Measurements from ENCODE around the gene ABCC1.
A peak's percentile ranks its signal among the peaks of the same experiment; 100 is the strongest.
"Not testable (repeated sequence)": the region's sequence is repeated elsewhere in the genome, so short reads cannot be mapped to it uniquely, and the experiment has no call there.

The ABCC1 gene

GRCh38 chr16:16143931-16144330 lies 194.5 kb downstream of the ABCC1 start:
- no peak for DNase-seq

DNA sequence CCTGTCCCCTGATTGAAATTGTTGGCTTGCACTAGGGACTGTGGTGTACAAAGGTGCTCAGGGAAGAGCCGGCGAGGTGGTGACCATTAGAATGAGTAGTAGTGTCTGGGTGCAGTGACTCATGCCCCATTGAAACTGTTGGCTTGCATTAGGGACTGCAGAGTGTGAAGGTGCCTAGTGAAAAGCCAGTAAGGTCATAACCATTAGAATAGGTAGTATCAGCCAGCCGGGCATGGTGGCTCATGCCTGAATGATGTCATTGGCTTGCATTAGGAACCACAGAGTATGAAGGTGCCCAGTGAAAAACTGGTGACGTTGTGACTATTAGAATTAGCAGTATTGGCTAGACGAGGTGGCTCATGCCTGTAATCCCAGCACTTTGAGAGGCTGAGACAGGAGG lies 195.0 kb downstream of the ABCC1 start:
- DNase-seq: no peak

DNA sequence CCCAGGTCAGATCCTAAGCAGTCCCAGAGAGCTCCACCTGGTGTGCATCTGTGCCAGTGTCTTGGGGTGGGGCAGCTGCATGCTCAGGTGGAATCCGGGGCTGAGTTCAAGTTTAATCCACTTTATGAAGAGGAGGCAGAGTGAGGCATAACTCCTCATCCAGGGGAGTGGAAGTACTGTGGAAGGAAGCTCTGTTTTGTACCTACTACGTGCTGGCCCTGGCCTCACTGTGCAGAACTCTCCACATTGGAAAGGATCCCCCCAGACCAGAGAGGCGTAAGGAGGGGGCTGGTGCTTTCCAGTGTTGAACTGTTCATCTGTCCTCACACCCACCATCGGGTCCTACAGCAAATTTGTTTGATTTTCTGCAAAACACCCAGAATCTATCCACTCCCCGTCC lies 195.9 kb downstream of the ABCC1 start:
- DNase-seq: no peak

DNA sequence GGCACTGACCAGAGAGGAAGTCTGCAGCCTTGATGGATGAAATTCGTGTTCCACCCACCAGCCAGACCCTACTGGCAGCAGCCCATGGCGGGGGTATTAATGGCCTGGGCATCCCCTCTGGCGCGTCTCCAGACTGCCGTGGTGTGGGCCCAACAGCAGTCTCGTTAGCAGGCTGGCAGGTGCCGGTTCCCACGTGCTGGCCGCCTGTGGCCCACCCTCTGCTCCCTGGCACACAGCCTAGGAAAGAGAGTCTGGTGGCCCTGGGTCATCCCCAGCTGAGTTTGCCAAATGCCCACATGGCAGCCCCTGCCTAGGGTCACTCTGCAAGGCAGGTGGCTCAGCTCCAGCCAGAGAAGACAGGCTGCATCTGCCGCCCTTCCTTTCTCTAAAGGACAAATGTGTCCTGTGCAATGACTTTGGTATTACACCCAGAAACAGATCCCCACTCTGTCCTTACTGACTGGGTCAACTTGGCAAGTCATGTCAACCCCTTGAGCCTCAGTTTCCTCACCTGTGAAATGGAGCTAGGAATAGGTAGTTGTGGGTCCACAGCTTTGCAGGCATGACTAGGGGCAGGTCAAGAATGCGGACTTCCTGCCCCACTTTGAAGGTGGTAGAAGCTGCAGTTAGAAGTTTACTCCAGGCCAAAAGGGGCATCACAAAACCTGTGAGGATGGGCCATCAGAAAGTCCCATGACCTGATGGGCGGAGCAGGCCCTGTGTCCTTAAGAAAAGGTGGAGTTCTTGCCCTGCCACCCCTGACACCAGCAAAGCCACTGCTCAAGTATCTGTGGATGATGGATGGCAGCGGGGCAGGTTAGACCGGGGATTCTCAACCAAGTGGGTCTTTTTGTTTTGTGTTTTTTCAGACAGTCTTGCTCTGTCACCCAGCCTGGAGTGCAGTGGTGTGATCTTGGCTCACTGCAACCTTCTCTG lies 197.2 kb downstream of the ABCC1 start:
- DNase-seq: peak; percentile 58

DNA sequence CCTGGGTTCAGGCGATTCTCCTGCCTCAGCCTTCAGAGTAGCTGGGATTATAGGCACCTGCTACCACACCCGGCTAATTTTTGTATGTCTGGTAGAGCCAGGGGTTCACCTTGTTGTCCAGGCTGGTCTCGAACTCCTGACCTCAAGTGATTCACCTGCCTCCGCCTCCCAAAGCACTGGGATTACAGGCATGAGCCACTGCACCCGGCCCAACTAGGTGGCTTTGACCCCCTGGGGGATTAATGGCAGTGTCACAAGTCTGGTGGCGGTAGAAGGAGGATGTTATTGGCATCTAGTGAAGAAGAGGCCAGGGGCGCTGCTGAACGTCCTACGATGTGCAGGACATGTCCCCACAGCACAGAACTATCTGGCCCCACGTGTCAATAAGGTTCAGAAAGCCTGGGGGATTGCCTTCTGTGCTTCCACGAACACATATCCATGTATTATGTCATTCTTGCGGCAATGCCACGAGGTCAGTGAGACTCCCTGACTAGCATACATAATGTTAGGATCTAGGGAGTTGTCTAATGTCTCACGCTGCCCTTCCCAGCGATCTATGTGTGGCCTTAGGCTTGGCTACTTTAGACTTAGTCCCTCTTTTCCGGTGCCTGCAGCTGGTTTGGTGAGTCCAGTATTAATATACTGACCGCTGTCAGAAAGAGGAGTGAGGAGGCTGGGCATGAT lies 198.0 kb downstream of the ABCC1 start:
- DNase-seq: no peak

DNA sequence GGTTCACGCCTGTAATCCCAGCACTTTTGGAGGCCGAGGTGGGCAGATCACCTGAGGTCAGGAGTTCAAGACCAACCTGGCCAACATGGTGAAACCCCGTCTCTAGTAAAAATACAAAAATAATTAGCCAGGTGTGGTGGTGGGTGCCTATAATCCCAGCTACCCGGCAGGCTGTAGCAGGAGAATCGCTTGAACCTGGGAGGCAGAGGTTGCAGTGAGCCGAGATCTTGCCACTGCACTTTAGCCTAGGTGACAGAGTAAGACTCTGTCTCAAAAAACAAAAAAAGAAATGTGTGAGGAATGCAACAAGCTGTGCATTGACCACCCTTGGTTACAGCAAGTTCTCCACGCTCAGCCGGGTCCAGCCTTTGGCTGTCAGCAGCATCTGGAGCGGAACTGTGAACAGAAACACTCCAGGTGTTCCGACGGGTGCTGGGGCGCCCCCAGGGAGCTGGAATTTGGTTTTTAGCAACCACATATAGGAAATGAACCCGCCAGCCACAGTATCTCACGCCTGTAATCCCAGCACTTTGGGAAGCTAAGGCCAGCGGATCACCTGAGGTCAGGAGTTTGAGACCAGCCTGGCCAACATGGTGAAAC lies 198.7 kb downstream of the ABCC1 start:
- not testable (repeated sequence) for DNase-seq

DNA sequence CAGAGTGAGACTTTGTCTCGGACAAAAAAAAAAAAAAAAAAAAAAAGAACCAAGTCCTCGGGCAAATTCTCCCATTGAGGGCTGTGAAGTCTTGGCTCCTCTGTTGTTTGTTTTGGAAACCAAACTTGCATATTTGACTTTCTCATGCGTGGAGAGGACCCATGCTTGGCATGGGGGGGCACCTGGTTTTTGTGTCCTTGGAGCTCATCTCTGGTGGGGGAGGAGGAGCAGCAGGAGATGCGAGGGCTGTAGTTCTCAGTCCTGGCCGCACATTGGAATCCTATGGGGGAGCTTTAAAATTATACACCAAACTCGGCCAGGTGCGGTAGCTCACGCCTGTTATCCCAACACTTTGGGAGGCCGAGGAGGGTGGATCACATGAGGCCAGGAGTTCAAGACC lies 199.3 kb downstream of the ABCC1 start:
- DNase-seq: no peak

GRCh38 chr16:16149710-16150116 lies 200.3 kb downstream of the ABCC1 start:
- DNase-seq: no peak

DNA sequence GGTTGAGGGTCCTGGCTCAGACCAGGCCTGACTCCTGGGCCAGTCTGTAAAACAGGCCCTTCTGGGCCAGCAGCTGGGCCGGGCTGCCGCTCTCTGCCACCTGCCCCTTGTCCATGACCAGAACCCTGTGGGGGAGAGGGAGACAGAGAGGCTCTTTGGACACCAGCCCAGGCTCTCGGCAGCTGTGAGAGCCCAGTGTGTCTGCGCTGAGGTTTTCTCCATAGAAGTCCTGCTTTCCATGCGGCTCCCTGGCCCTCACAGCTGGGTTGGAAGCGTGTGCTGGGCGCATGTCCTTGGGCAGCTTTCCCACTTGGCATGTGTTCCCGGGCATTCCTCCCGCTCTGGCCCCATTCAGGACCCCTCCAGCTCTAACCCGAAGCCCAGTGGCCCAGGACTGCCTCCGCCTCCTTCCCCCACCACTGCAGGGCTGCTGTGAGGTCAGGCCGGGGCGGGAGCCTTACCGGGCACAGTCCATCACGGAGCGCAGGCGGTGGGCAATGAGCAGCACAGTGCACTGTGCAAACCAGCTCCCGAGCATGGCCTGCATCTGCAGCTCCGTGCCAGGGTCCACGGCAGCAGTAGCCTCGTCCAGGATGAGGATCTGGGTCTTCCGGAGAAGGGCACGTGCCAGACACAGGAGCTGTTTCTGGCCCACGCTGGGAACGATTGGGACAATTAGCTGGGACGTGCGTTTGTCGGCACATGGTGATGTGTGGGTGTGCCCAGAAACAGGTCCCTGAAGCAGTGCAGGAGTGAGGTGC lies 200.9 kb downstream of the ABCC1 start:
- DNase-seq: peak; percentile 90

GRCh38 chr16:16150878-16151152 lies 201.4 kb downstream of the ABCC1 start:
- no peak for DNase-seq

DNA sequence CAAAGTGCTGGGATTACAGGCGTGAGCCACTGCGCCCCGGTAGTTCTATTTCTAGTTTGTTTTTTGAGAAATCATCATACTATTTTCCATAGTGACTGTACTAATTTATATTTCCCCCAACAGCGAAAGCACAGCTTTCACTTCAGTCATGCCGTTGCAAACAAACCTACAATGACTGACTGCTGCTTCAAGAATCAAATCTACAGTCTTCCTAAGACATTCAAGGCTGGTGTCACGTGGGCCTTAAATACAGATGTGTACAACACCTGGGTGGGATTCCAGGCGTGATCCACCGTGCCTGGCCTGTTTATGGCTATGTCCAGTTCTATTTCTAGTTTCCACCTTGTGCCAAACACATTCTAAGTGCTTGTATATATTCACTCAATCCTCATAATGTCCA lies 201.9 kb downstream of the ABCC1 start:
- no peak for DNase-seq

- not testable (repeated sequence) for DNase-seq
These were observed 203.6 kb downstream of the ABCC1 start for GRCh38 chr16:16153000-16153399.

DNA sequence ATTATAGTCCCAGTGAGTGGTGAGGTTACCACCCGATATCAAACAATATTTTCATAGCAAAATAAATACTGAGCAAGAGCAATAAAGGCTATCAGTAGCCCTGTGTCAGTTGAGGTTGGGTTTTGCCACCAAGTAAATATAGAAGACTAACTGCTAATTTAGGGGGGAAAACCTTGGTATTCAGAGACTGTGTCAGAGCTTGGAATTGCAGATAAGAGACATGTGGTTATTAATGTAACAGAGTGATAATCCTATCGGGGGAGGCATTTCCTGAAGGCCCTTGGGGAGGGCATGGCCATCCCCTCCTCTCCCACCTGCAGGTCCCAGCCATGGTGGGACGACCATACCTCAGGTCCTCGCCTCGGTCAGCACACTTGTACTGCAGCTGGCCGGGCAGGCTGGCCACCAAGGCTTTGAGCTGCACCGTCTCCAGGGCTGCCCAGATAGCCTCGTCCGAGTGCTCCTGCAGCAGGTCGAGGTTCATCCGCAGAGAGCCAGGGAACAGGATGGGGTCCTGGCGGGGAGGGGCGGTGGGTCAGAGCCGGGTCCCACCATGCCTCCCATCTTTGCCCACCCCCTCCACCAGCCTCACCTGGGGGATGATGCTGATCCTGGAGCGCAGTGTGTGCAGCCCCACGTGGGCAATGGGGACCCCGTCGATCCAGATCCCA lies 205.0 kb downstream of the ABCC1 start:
- no peak for DNase-seq

GRCh38 chr16:16155234-16155633 lies 205.8 kb downstream of the ABCC1 start:
- no peak for DNase-seq

DNA sequence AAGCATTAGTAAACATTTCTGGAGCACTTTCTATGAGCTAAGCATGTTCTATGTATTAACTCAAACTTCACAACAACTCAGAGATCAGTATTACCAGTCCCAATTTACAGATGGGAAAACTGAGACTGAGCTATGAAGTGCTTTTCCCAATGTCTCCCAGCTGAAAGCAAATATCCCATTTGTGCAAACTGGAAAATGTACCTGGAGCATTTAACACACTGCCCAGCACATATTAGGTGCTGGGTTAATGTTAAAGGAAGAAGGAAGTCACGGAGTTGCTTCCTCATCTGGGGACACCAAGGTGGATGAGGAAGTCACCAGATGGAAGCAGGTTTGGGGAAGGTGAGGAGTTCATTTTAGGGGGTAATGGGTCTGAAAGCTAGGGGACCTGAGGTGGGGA lies 207.8 kb downstream of the ABCC1 start:
- no peak for DNase-seq

GRCh38 chr16:16158082-16158658 lies 208.8 kb downstream of the ABCC1 start:
- no peak for DNase-seq

GRCh38 chr16:16158741-16159374 lies 209.4 kb downstream of the ABCC1 start:
- DNase-seq: no peak

- DNase-seq: no peak
These were observed 210.2 kb downstream of the ABCC1 start for GRCh38 chr16:16159662-16160061.

DNA sequence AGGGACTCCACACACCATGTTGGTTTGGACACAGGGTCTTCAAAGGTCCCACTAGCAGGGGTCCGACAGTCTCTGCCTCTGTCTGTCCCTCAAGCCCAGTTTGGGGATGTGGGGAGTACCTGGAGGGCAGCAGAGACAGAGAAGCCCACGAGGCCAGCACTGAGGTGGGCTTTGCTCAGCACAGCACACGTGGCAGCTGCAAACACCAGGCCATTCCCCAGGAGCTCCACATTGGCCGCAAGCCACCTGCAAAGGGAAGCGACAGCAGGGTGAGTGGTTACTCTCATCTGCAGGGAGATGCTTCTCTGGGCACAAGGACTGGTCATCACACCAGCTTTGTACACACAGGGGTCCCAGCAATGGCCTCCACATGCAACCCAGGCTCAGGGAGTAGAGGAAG lies 211.9 kb downstream of the ABCC1 start:
- no peak for DNase-seq

GRCh38 chr16:16161840-16162239 lies 212.4 kb downstream of the ABCC1 start:
- not testable (repeated sequence) for DNase-seq

DNA sequence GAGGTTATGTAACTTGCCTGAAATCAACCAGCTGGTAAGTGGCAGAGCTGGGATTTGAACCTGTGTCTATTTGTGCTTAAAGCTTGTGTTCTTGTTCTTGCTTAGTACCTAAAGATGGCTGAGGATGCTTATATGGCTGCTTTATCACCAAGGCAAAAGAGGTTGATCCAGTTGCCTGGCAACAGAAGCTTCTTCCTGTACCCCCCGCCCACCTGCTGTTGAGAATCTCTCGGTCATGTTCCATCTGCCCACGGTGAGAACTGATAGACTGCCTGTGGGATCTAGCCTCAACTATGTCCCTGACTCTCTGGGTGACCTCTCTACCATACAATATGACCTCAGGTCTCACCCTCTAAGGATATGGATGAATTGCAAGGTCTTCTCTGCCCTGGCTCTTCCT lies 213.2 kb downstream of the ABCC1 start:
- no peak for DNase-seq

DNA sequence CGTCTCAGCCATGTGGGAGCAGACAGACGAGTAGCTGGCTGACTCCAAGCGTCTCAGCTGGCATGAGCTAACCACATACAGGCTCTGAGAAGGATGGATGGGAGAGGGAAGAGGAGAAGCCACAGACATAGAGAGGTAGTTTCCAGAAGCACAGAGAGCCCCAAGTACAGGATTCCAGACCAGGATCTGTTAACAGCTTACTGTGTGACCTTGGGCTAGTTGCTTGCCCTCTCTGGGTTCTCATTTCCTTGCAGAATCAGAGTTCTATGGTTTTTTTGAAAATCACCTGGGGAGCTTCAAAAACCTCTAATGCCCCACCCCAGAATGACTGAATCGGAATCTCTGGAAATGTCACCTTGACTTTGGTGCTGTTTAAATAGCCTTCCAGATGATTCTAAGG lies 213.7 kb downstream of the ABCC1 start:
- DNase-seq: no peak

Data from femur (tissue), 1 donor.